ENCODE results near the gene RFC5. TPM values are rescaled to one million over a fixed set of nuclear protein-coding genes. Genes with fewer than 3 reads are reported as not detected.

Gene RFC5
- total and polyA plus RNA-seq, 2 of the 13 experiments (the other 11 are each of a cell fraction or from before 2014, with no cell fraction given), result 16.8 to 51.4 TPM

- TF ChIP-seq ATF7-NPFF (CRISPR knock-in tag; IDR thresholded peaks at IDR 0.05; ENCODE audit: low read depth), result peak; percentile 80
- no peak for TF ChIP-seq ZNF567 (CRISPR knock-in tag; IDR thresholded peaks at IDR 0.05; ENCODE audit: borderline replicate concordance)
- TF ChIP-seq HNRNPUL1 (IDR thresholded peaks at IDR 0.05; ENCODE audit: low read depth, low read length), result no peak
- TF ChIP-seq HIC2 (CRISPR knock-in tag; IDR thresholded peaks at IDR 0.05; ENCODE audit: low read depth), result 0 out of 2 replicates have a peak, but pooled peaks have one; percentile 44
- TF ChIP-seq, protein P1, sequence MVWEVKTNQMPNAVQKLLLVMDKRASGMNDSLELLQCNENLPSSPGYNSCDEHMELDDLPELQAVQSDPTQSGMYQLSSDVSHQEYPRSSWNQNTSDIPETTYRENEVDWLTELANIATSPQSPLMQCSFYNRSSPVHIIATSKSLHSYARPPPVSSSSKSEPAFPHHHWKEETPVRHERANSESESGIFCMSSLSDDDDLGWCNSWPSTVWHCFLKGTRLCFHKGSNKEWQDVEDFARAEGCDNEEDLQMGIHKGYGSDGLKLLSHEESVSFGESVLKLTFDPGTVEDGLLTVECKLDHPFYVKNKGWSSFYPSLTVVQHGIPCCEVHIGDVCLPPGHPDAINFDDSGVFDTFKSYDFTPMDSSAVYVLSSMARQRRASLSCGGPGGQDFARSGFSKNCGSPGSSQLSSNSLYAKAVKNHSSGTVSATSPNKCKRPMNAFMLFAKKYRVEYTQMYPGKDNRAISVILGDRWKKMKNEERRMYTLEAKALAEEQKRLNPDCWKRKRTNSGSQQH (CRISPR knock-in tag; IDR thresholded peaks at IDR 0.05; ENCODE audit: low read depth), result no peak
- TF ChIP-seq ZNF101 (CRISPR knock-in tag; IDR thresholded peaks at IDR 0.05; ENCODE audit: borderline replicate concordance, low read depth), result no peak
- TF ChIP-seq SNAPC5 (CRISPR knock-in tag; IDR thresholded peaks at IDR 0.05; ENCODE audit: borderline replicate concordance), result no peak
- peak; percentile 26 for TF ChIP-seq ZNF407 (CRISPR knock-in tag; IDR thresholded peaks at IDR 0.05; ENCODE audit: not compliant biosample characterization)
- no peak for TF ChIP-seq ZFP62 (CRISPR knock-in tag; IDR thresholded peaks at IDR 0.05)
- no peak for TF ChIP-seq SAFB2 (CRISPR knock-in tag; IDR thresholded peaks at IDR 0.05; ENCODE audit: borderline replicate concordance, low read depth)
- TF ChIP-seq, protein P2, sequence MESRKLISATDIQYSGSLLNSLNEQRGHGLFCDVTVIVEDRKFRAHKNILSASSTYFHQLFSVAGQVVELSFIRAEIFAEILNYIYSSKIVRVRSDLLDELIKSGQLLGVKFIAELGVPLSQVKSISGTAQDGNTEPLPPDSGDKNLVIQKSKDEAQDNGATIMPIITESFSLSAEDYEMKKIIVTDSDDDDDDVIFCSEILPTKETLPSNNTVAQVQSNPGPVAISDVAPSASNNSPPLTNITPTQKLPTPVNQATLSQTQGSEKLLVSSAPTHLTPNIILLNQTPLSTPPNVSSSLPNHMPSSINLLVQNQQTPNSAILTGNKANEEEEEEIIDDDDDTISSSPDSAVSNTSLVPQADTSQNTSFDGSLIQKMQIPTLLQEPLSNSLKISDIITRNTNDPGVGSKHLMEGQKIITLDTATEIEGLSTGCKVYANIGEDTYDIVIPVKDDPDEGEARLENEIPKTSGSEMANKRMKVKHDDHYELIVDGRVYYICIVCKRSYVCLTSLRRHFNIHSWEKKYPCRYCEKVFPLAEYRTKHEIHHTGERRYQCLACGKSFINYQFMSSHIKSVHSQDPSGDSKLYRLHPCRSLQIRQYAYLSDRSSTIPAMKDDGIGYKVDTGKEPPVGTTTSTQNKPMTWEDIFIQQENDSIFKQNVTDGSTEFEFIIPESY (CRISPR knock-in tag; IDR thresholded peaks at IDR 0.05), result no peak
Observed at GRCh38 chr12:118016424-118017264, at the start of gene RFC5 (continued).
